Activated T-helper 1 cell treated with Interleukin-2 at 50 U/mL for 16 hours (primary cell): ENCODE results near the gene ZNF865.
"Not testable (repeated sequence)": the region's sequence is repeated elsewhere in the genome, so short reads cannot be mapped to it uniquely, and the experiment has no call there.

ENCODE experiments used
- DNase-seq: peaks from one replicate; pipeline ENCODE4 v3.0.0-alpha.2; 2020; ENCODE audit warnings: low read depth

The ZNF865 gene

GRCh38 chr19:55605637-55606470, at the start of gene ZNF865:
TSS of gene ZNF865 (plus strand) at chr19:55605647. CDS start at chr19:55613619, 7,972 bp downstream.
- DNase-seq, result peak; percentile 49

GRCh38 chr19:55559684-55560083, 45.8 kb upstream of the ZNF865 start:
- DNase-seq, result no peak

- DNase-seq, result no peak
Observed at GRCh38 chr19:55563261-55563690, 42.2 kb upstream of the ZNF865 start.

- no peak for DNase-seq
Observed at GRCh38 chr19:55566823-55567222, 38.6 kb upstream of the ZNF865 start.

- DNase-seq, result no peak
Observed at GRCh38 chr19:55567708-55568328, 37.6 kb upstream of the ZNF865 start.

DNA sequence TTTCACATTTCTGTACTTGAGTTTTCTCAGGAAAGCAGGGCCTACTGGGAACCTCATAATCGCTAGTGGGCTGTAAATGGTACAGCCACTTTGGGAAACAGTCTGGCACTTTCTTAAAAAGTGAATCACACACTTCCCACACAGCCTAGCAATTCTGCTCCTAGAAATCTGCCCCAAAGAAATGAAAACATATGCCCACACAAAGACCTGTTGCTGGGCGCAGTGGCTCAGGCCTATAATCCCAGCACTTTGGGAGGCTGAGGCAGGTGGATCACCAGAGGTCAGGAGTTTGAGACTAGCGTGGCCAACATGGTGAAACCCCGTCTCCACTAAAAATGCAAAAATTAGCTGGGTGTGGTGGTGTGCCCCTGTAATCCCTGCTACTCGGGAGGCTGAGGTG, 36.0 kb upstream of the ZNF865 start:
- DNase-seq, result not testable (repeated sequence)

DNA sequence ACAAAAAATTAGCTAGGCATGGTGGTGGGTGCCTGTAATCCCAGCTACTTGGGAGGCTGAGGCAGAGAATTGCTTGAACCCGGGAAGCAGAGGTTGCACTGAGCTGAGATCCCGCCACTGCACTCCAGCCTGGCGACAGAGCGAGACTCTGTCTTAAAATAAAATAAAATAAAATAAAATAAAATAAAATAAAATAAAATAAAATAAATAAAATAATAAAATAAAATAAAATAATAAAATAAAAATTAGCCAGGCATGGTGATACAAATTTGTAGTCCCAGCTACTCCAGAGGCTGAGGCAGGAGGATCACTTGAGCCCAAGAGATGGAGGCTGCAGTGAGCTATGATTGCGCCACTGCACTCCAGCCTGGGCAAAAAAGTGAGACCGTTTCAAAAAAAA, 31.5 kb upstream of the ZNF865 start:
- not testable (repeated sequence) for DNase-seq

DNA sequence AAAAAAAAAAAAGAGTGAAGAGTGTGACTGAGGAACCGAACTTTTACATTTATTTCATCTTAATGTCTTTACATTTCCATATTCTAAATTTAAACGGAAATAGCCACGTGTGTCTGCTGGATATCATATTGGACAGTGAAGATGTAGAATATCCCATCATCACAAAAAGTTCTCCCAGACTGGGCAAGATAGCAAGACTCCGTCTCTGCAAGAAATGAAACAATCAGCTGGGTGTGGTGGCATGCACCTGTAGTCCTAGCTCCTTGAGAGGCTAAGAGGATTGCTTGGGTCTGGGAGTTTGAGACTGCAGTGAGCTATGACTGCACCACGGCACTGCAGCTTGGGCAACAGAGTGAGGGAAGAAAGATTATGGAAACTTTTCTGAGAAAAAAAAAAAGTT, 28.7 kb upstream of the ZNF865 start:
- DNase-seq, result no peak

GRCh38 chr19:55578031-55578760, 27.3 kb upstream of the ZNF865 start:
- no peak for DNase-seq

DNA sequence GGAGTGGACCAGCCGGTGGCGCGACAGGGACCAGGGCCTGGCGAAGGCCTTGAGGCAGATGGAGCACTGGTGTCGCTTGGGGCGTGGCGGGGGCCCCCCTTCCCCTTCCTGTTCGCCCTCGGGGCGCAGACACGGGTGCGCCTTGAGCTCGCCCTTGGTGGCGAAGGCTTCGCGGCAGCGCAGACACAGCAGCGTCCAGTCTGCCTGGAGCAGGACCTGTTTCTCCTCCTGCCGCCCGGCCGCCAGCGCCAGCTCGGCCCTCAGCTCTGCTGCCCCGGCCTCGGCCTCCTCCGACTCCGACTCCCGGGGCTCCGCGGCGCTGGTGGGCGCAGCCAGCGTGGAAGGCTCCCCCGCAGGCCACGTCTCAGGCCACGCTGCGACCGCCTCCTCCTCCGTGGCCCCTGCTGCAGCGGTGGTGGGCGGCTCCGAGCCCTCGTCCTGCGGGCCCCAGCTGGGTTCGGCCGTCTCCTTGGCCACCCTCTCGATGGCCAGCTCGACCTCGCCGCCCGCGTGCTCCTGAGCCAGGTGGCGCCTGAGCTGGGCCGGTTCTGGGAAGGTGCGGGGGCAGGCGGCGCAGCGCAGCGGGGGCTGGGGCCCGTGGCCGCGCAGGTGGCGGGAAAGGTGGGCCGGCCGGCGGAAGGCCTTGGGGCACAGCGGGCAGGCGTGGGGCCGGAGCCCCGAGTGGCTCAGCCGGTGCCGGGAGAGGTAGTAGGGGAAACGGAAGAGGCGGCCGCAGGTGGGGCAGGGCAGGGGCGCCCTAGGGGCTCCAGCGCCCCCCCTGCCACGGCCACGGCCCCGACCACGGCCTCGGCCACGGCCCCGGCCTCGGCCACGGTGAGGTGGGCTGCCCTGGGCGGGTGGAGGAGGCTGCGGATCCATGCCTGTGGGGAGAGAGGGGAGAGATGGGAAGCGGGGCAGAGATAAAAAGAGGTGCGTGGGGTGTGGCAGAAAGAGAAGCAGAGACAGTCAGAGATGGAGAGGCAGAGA, 26.4 kb upstream of the ZNF865 start:
- no peak for DNase-seq

GRCh38 chr19:55579766-55580621, 25.5 kb upstream of the ZNF865 start:
- no peak for DNase-seq

- peak; percentile 56 for DNase-seq
Observed at GRCh38 chr19:55580628-55581144, 24.8 kb upstream of the ZNF865 start, which contains the start of gene ZNF579. TSS of gene ZNF579 (minus strand) at chr19:55580848. CDS start at chr19:55579639, 1,209 bp downstream.

DNA sequence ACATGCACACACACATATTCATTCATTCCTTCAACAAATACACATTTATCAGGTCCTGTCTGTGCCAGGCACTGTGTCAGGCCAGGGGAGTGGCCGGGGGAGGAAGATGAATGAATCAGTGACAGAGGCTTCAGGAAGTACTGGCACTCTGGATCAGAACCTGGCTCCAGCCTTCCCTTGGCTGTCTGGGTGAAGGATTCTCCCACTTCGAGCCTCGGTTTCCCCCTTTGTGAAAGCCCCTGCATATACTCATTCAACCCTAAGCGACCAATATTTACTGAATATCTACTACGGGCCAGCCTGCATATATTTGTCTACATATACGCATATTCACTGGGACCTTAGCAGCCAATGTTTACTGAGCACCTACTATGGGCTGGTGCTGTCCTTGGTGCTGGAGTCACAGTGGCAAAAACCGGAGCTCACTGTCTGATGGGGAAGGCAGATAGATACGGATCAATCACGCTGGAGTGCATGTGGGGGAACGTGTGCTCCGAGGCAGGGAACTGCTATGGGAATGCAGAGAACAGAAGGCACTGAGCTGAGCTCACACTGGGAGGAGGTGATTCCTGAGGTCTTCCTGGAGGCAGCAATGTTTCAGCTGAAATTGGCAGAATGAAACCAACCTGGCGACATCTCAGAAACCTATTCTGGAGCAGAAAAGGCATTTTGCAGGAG, 24.2 kb upstream of the ZNF865 start:
- DNase-seq, result no peak

- DNase-seq, result no peak
Observed at GRCh38 chr19:55581823-55582223, 23.6 kb upstream of the ZNF865 start.

DNA sequence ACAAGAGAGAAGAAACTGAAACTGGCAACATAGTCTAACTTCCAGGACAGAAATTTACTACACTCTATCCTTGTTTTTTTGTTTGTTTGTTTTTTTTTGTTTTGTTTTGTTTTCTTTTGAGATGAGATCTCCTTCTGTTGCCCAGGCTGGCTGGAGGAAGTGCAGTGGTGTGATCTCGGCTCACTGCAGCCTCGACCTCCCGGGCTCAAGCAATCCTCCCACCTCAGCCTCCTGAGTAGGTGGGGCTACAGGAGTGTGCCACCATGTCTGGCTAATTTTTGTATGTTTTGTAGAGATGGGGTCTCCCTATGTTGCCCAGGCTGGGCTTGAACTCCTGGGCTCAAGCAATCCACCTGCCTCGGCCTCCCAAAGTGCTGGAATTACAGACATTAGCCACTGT, 23.2 kb upstream of the ZNF865 start:
- not testable (repeated sequence) for DNase-seq

- DNase-seq, result not testable (repeated sequence)
Observed at GRCh38 chr19:55583897-55584296, 21.6 kb upstream of the ZNF865 start.

- no peak for DNase-seq
Observed at GRCh38 chr19:55584871-55585270, 20.6 kb upstream of the ZNF865 start.

DNA sequence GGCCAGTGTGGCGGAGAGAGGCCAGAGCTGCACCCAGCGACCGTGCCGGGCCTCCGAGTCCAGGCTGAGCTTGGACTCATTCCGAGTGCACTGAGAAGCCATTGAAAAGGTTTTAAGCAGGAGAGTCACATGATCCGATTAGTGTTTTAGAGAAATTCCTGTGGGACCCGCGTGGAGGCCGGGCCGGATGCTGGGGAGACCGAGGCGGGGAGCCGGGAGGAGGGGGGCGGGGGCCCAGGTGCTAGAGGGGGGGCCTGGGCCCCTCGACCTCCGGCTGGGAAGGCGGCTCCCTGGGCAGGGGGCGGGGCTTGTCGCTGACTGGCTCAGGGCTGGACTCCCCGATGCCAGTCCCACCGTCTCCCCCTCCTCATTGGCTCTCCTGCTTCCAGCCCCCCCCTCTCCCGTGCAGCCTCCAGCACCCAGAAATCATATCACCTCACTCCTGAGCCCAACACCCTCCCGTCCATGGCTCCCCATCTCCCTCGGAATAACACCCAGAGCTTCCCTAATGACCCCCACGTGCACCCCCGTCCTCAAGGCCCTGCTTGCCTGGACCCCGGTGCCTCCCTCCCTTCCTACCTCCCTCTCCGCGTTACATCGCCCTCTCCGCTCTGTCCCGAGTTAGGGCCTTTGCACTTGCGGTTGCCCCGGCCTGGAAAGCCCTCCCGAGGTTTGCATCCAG, 19.6 kb upstream of the ZNF865 start:
- no peak for DNase-seq
